GM10248 (cell line): ENCODE measurements around the gene RRP15.

Experiments
- CTCF ChIA-PET: fragments of 300-600 bp; sonication (Branson Sonifier 250); formaldehyde crosslinking; extraction: SDS; loops from one replicate; lab custom pipeline; 2021; ENCODE audit warnings: antibody characterized with exemption; lab: Yijun Ruan, JAX
- POLR2A ChIA-PET: fragments of 350-650 bp; sonication (Branson Sonifier 250); formaldehyde crosslinking; extraction: SDS; loops from one replicate; lab custom pipeline; 2020; ENCODE audit warnings: antibody characterized with exemption; lab: Yijun Ruan, JAX
- DNase-seq: peaks from one replicate; pipeline ENCODE4 v3.0.0; 2012; ENCODE audit errors: extremely low spot score
- TF ChIP-seq, protein P1 (sequence below): IDR thresholded peaks from 2 replicates; pipeline ENCODE4 v1.5.1; 2012; ENCODE audit warnings: mild to moderate bottlenecking, low read depth; ENCODE audit errors: extremely low read depth, missing control alignments, control extremely low read depth

RRP15 gene

DNA sequence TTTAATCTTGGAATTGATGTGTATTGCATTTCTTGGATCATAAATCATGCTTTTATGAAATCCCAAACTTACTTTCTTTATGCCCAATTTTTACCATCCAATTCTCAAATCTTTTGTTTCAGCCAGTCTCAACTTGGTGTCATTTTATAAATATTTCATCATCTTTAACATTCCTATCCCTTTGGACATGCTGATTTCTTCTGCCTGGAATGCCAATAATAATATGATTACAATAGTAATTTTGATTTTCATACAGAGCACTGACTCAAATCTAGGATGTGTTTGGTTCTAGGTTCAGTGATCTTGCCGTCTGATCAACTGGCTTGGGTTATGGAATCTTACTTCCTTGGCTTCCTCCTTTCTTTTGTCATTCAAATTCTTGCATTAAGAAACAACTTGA is 12.8 kb downstream of the RRP15 start:
- ChIA-PET CTCF (interaction anchor here (1.3 kb wide), 1 partner anchor 7 kb away, joined by 3 read pairs; no protein-coding TSS in a partner anchor), POLR2A (no interaction called here)
- TF ChIP-seq, protein P1, sequence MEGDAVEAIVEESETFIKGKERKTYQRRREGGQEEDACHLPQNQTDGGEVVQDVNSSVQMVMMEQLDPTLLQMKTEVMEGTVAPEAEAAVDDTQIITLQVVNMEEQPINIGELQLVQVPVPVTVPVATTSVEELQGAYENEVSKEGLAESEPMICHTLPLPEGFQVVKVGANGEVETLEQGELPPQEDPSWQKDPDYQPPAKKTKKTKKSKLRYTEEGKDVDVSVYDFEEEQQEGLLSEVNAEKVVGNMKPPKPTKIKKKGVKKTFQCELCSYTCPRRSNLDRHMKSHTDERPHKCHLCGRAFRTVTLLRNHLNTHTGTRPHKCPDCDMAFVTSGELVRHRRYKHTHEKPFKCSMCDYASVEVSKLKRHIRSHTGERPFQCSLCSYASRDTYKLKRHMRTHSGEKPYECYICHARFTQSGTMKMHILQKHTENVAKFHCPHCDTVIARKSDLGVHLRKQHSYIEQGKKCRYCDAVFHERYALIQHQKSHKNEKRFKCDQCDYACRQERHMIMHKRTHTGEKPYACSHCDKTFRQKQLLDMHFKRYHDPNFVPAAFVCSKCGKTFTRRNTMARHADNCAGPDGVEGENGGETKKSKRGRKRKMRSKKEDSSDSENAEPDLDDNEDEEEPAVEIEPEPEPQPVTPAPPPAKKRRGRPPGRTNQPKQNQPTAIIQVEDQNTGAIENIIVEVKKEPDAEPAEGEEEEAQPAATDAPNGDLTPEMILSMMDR, result no peak
- DNase-seq, result no peak

DNA sequence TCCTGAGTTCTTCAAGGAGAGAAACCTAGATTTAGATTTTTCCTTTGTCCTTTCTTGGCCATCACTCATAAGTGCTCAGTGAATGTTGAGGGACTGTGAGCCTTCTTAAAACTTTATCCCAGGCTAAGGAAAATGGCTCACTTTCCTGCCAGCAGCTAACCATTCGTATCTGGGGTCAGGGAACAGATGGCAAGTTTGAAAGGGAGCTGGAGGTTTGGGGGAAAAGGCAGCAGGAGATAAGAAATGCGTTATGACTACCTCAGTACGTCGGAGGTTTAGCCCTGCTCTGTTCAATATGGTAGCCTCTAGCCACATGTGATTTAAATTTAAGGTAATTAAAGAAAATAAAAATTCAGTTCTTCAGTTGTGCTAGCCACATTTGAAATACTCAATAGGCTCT is 13.3 kb downstream of the RRP15 start:
- ChIA-PET POLR2A (no interaction called here), CTCF (interaction anchor here (0.7 to 2.9 kb wide), 6 partner anchors 8 to 1514 kb away, joined by 3 to 14 read pairs (median 3); no protein-coding TSS in a partner anchor)
- TF ChIP-seq, protein P1, result no peak
- DNase-seq, result no peak

DNA sequence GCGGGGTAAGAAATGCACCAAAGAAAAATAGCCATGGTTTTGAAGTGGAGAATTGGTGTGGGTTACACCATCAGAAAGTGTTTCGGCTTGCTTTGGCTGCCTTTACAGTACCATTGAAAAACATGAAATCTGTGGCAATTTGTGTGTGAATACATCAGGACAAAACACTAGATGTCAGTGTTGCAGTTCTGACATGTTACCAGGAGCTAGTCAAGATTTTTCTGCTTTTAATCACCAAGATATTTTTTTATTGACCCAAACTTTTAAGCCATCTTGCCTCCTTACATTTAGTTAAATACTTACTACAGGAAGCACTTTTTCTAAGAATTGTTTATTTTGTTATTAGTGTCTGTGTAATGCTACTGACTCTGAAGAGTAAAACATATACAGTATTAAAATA is 14.3 kb downstream of the RRP15 start:
- CTCF ChIA-PET, result interaction anchor here (0.7 to 2.9 kb wide), 11 partner anchors 11 to 1513 kb away, joined by 3 to 14 read pairs (median 3); partner anchors contain the start of gene RRP15
- POLR2A ChIA-PET, result no interaction called here
- no peak for DNase-seq
- TF ChIP-seq, protein P1, result peak; percentile 50

- no peak for DNase-seq
- TF ChIP-seq, protein P1, result no peak
- CTCF ChIA-PET, result interaction anchor here (1.4 to 2.9 kb wide), 5 partner anchors 9 to 27 kb away, joined by 3 to 14 read pairs (median 7); no protein-coding TSS in a partner anchor
- POLR2A ChIA-PET, result no interaction called here
These were observed 16.1 kb downstream of the RRP15 start for GRCh38 chr1:218301217-218301616.

DNA sequence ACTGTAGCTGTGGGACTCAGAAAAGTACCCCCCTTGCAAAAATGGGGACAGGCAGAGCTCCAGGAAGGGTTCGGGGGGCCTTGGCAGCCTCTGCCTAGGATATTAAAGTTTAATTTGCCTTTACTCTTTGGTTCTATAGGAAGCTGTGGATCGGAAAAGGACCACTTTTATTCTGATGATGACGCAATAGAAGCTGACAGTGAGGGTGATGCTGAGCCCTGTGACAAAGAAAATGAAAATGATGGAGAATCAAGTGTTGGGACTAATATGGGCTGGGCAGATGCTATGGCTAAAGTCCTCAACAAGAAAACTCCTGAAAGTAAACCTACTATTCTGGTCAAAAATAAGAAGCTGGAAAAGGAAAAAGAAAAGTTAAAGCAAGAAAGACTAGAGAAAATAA is 17.1 kb downstream of the RRP15 start:
- POLR2A ChIA-PET, result no interaction called here
- no peak for DNase-seq
- TF ChIP-seq, protein P1, result no peak
- CTCF ChIA-PET, result interaction anchor here (1.2 to 2.4 kb wide), 5 partner anchors 10 to 26 kb away, joined by 3 to 10 read pairs (median 4); partner anchors contain the start of gene RRP15

- POLR2A ChIA-PET, result no interaction called here
- no peak for DNase-seq
- TF ChIP-seq, protein P1, result no peak
- CTCF ChIA-PET, result interaction anchor here (1.0 to 2.1 kb wide), 5 partner anchors 9 to 27 kb away, joined by 4 to 10 read pairs (median 4); partner anchors contain the start of gene RRP15
These were observed 18.2 kb downstream of the RRP15 start for GRCh38 chr1:218303176-218303879.
